ENCODE results near the gene DIDO1.
A peak's percentile ranks its signal among the peaks of the same experiment; 100 is the strongest.

The DIDO1 gene

GRCh38 chr20:62889871-62890270 is 36.4 kb downstream of the DIDO1 start:
- no peak for DNase-seq

- DNase-seq: no peak
Observed at GRCh38 chr20:62889411-62889810, 36.9 kb downstream of the DIDO1 start.

- DNase-seq: no peak
Observed at GRCh38 chr20:62888910-62889309, 37.4 kb downstream of the DIDO1 start.

GRCh38 chr20:62888406-62888805 is 37.9 kb downstream of the DIDO1 start:
- no peak for DNase-seq

GRCh38 chr20:62887860-62888239 is 38.5 kb downstream of the DIDO1 start:
- DNase-seq: no peak

GRCh38 chr20:62887152-62887859 is 39.0 kb downstream of the DIDO1 start:
- peak; percentile 68 for DNase-seq

GRCh38 chr20:62886709-62887058 is 39.6 kb downstream of the DIDO1 start:
- no peak for DNase-seq

- no peak for DNase-seq
Observed at GRCh38 chr20:62885896-62886708, 40.2 kb downstream of the DIDO1 start.

GRCh38 chr20:62885046-62885895 is 41.0 kb downstream of the DIDO1 start:
- no peak for DNase-seq

- no peak for DNase-seq
Observed at GRCh38 chr20:62884556-62884955, 41.7 kb downstream of the DIDO1 start.

GRCh38 chr20:62882426-62882825 is 43.9 kb downstream of the DIDO1 start:
- no peak for DNase-seq

GRCh38 chr20:62881662-62882395 is 44.5 kb downstream of the DIDO1 start:
- DNase-seq: no peak

- DNase-seq: no peak
Observed at GRCh38 chr20:62880935-62881661, 45.2 kb downstream of the DIDO1 start.

- DNase-seq: no peak
Observed at GRCh38 chr20:62880147-62880934, 46.0 kb downstream of the DIDO1 start.

GRCh38 chr20:62879275-62880146 is 46.8 kb downstream of the DIDO1 start:
- DNase-seq: no peak

- DNase-seq: no peak
Observed at GRCh38 chr20:62878244-62879038, 47.9 kb downstream of the DIDO1 start.

GRCh38 chr20:62876902-62877816 is 49.1 kb downstream of the DIDO1 start:
- DNase-seq: peak; percentile 91

- no peak for DNase-seq
Observed at GRCh38 chr20:62876501-62876901, 49.8 kb downstream of the DIDO1 start.

Measured in right hindlimb (tissue), 1 donor.